Thyroid gland (tissue), 4 donors: Measurements from ENCODE around the gene ACY1.

ENCODE experiments used
- CTCF ChIP-seq, 6 experiments: fragments of 200-600 bp in 3 of 6; fragments of 450-650 bp in 3 of 6; sonication (generic) in 3 of 6; IDR thresholded peaks; one replicate each; pipeline ENCODE4 v1.5.1; 2016 to 2019; ENCODE audit warnings: antibody characterized with exemption in 6 of 6, mild to moderate bottlenecking in 2 of 6, inconsistent platforms in 1 of 6, moderate library complexity in 1 of 6
- POLR2A ChIP-seq, 2 donors: fragments of 450-650 bp; IDR thresholded peaks; one replicate each; pipeline ENCODE4 v1.6.1; 2017; ENCODE audit warnings: antibody characterized with exemption in 2 of 2, mild to moderate bottlenecking in 2 of 2, moderate library complexity in 1 of 2

- TF ChIP-seq CTCF (IDR thresholded peaks at IDR 0.05) (no peak), POLR2A (IDR thresholded peaks at IDR 0.05) (no peak)
These were observed 24.0 kb downstream of the ACY1 start for GRCh38 chr3:52007291-52007690.
